ENCODE data around the gene SLC22A17. TPM values are rescaled to one million over a fixed set of nuclear protein-coding genes. Genes with fewer than 3 reads are reported as not detected.

The SLC22A17 gene
- total RNA-seq, 1 experiment from 2014 or later: 32.9 TPM

DNA sequence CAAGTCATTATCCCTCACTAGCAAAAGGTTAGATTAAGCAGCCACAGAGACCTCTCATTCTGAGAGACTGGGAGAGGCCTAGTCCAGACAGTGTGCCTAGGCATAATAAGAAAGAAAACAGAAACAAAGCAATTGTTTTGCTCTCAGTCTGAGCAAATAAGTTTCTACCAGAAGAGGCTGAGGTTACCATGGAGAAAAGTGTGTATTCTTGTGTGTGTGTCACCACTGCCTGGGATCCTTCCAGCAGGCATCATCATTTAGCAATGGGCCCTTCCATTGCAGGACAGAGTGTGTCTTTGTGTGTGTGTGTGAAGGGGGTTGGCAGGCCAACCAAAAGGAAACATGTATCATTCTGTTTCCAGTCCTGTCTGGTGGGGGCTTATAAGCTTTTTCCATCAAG lies 8.6 kb upstream of the SLC22A17 start:
- H3K4me3 ChIP-seq (ENCODE audit: insufficient read depth, low read depth, low read length): no peak overlapping the region
- no peak for DNase-seq
- H3K27me3 ChIP-seq (ENCODE audit: control insufficient read depth, insufficient read depth, low read length): peaks cover 2% of the 10 kb centered on the region; the same call in 1 of the 2 replicates
- peaks cover 1% of the 10 kb centered on the region; the same call in 1 of the 2 replicates for H3K36me3 ChIP-seq (replicated peaks; ENCODE audit: control insufficient read depth, insufficient read depth, low read length)

DNA sequence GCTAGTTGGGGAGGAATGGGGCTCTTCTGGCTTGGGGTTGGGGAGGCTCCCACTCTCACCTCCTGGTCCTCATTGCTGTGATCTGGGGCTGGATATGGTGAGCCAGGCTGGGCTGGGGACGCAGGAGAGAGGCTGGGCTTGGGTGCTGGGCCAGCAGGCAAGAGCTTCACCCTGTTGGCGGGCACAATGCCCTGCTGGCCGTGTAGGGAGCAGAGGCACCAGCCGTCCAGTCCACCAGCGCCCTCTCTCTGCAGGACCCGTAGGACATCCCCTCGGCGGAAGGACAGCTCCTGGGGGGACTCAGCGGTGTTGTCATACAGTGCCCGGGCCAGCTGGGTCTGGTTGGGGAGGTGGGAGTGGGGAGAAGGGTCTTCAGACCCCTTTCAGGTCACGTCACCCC lies 7.8 kb upstream of the SLC22A17 start:
- Histone ChIP-seq H3K4me3 (ENCODE audit: insufficient read depth, low read depth, low read length) (no peak overlapping the region), H3K27me3 (ENCODE audit: control insufficient read depth, insufficient read depth, low read length) (peaks cover 2% of the 10 kb centered on the region; the same call in 1 of the 2 replicates), H3K36me3 (replicated peaks; ENCODE audit: control insufficient read depth, insufficient read depth, low read length) (peaks cover 1% of the 10 kb centered on the region; the same call in 1 of the 2 replicates)
- DNase-seq: peak; percentile 89

DNA sequence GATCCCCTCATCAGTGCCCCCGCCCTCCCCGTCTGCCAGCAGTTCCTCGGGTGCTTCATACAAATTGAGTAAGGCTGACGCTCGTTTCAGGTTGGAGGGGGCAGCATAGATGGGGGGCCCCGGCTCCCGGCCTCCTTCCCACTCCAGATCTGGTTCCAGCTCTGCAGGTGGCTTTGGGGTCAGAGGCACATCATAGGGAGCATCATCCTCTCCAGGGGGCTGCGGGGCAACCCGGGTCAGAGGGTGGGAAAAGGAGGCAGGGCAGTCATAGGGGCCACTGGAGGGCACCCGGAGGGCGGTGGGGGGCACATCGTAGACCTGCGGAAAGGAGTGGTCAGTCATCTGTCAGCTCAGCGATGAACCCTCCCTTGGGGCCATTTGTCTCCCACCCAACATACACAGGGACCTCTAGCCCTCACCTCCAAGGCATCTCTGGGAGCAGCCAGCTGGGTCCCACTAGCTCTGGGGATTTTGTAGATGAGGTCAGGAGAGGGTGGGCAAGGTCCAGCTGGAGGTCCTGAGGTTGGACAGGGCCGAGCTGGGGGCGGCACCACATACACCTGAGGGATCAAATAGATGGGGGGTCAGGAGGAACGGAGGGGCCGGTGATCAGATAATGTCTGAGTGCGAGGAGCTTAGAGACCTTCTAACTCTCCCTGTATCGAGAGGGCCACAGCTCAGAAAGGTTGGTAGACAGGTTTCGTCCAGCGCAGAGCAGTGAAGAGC lies 7.2 kb upstream of the SLC22A17 start:
- Histone ChIP-seq H3K4me3 (ENCODE audit: insufficient read depth, low read depth, low read length) (no peak overlapping the region), H3K27me3 (ENCODE audit: control insufficient read depth, insufficient read depth, low read length) (peaks cover 2% of the 10 kb centered on the region; the same call in 1 of the 2 replicates), H3K36me3 (replicated peaks; ENCODE audit: control insufficient read depth, insufficient read depth, low read length) (peaks cover 1% of the 10 kb centered on the region; the same call in 1 of the 2 replicates)
- peak; percentile 30 for DNase-seq

DNA sequence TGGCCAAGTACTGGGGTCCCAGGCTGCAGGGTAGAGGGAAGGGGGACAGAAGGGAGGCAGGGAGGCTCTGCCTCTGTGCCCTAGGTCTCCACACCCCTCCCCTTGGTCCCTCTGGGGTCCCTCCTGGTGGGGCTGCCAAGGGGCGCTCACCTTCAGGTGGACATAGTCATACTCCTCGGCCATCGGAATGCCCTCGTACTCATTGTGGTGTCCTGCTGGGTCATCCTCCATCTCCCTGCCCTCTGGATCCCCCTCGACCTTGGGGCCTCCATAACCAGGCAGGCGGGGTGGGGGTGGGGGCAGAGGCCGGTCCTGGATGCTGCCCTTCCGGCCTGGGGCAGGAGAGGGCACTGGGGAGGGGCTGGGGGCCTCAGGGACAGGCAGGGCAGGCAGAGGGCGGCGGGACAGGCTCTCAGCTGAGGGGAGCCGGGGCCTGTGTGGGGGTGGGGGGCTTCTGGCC lies 6.5 kb upstream of the SLC22A17 start:
- Histone ChIP-seq H3K36me3 (replicated peaks; ENCODE audit: control insufficient read depth, insufficient read depth, low read length) (peaks cover 1% of the 10 kb centered on the region; the same call in 1 of the 2 replicates), H3K27me3 (ENCODE audit: control insufficient read depth, insufficient read depth, low read length) (no peaks in the 10 kb centered on the region; the same call in 1 of the 2 replicates), H3K4me3 (ENCODE audit: insufficient read depth, low read depth, low read length) (no peak overlapping the region)
- peak; percentile 49 for DNase-seq

DNA sequence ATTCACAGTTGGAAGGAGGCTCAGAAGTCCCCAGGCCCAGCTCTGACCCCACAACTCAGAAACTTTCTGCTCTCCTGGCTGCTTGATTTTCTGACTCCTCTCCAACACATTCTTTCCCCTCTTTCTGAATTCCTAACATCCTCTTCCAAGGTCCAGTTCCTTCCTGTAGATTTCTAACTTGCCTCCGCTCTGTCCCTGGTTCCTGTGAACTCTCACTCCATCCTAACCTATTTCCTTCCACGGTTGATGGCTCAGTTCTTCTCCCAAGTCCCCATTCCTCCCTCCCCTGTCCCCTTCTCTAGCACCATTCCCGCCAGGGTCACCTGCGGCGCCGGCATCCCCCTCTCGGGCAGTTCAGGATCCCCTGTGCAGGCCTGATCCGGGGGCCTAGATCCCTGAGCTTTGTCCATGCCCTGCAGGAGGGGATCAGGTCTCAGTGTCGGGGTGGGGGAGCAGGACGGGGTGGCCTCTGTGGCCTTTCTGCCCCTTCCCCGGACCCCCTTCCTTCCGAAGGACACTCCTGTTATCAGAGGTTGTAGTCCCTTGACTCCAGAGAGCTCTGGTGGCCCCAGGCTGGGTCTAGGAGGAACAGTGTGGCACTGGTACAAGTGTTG lies 6.0 kb upstream of the SLC22A17 start:
- H3K27me3 ChIP-seq (ENCODE audit: control insufficient read depth, insufficient read depth, low read length): no peaks in the 10 kb centered on the region; the same call in 1 of the 2 replicates
- H3K4me3 ChIP-seq (ENCODE audit: insufficient read depth, low read depth, low read length): no peak overlapping the region
- peak; percentile 46 for DNase-seq
- H3K36me3 ChIP-seq (replicated peaks; ENCODE audit: control insufficient read depth, insufficient read depth, low read length): peaks cover 1% of the 10 kb centered on the region; the same call in 1 of the 2 replicates

DNA sequence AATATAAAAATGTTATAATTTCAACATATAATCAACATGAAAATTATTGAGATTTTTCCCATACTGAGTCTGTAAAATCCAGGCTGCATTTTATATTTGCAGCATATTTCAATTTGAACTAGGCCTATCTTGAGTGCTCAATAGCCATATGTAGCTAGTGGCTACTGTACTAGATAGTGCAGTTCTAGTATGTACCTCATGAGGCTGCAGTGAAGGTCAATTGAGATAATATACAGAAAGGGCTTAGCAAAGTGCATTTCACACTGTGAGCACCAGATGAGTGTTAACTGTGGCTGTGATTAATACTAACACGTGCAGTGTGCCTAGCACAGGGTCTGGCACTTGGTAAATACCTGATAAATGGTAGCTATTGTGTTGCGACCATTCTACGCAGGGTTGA lies 5.4 kb upstream of the SLC22A17 start:
- Histone ChIP-seq H3K4me3 (ENCODE audit: insufficient read depth, low read depth, low read length) (no peak overlapping the region), H3K27me3 (ENCODE audit: control insufficient read depth, insufficient read depth, low read length) (peaks cover 4% of the 10 kb centered on the region; the same call in 1 of the 2 replicates), H3K36me3 (replicated peaks; ENCODE audit: control insufficient read depth, insufficient read depth, low read length) (peaks cover 1% of the 10 kb centered on the region; the same call in 1 of the 2 replicates)
- peak; percentile 8 for DNase-seq

DNA sequence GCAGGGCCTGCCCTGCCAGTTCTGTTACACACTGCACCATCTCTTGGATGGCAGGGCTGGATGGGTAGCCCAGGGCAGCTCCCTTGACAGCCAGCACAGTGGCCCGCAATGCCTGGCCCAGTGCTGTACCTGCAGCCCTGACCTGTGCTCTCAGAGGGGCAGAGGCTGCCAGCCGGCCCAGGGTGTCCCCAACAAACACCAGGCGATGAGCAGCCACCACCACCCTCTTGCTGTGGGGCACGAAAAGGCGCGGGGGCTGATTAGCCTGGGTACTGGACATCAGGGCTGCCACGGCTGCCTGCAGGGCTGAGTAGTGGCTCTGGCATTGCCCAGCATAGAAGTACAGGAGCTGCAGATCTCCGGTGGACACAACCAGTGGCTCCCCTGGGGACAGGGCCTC lies 4.6 kb upstream of the SLC22A17 start:
- peaks cover 6% of the 10 kb centered on the region; the same call in 1 of the 2 replicates for H3K27me3 ChIP-seq (ENCODE audit: control insufficient read depth, insufficient read depth, low read length)
- peaks cover 1% of the 10 kb centered on the region; the same call in 1 of the 2 replicates for H3K36me3 ChIP-seq (replicated peaks; ENCODE audit: control insufficient read depth, insufficient read depth, low read length)
- no peak overlapping the region for H3K4me3 ChIP-seq (ENCODE audit: insufficient read depth, low read depth, low read length)
- DNase-seq: peak; percentile 14

DNA sequence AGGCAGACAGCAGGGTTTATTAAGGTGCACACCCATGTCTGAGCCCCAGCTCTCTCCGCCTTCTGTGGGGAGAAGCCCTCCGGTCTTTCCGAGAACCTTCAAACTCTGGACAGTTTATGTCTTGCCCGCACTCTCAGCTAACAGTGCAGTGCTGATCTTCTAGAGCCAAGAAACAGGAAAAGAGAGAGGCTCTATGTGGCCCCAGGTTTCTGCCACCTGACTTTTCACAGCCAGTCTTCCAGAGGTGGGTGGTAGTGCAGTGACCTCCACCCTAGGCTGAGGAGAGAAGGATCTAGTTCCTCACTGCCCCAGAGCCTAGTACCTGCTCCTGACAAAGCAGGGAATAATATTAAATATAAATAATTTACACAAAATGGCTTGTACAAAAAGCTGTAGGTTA lies 4.0 kb upstream of the SLC22A17 start:
- peaks cover 1% of the 10 kb centered on the region; the same call in 1 of the 2 replicates for H3K36me3 ChIP-seq (replicated peaks; ENCODE audit: control insufficient read depth, insufficient read depth, low read length)
- peak; percentile 11 for DNase-seq
- H3K27me3 ChIP-seq (ENCODE audit: control insufficient read depth, insufficient read depth, low read length): peaks cover 11% of the 10 kb centered on the region; the same call in 1 of the 2 replicates
- no peak overlapping the region for H3K4me3 ChIP-seq (ENCODE audit: insufficient read depth, low read depth, low read length)

DNA sequence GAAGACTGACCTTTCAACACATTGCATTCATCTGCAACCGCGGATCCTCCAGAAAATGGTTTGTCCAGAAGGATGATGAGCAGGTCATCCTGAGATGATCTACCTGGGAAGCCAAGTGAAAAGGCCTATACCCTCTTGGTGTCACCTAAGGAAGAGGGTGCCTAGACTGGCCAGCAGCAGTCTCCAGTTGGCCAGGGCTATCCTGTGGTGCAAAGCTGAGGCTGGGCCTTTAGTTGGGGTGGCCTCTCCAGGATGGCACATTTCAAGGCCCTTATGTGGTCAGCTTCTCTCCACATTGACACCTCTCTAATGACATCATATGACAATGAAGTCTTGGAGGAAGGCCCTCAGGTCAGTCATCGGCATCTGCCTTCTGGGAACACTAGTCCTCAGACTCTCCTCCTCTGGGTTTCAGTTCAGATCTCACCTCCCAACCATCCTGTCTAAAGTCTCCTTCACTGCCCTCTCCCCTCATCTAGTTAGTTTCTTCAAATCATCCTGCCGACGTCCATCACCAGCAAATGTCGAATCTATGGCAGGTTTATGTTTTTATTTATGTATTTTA lies 3.3 kb upstream of the SLC22A17 start:
- DNase-seq: peak; percentile 12
- peaks cover 16% of the 10 kb centered on the region for H3K27me3 ChIP-seq (ENCODE audit: control insufficient read depth, insufficient read depth, low read length)
- H3K4me3 ChIP-seq (ENCODE audit: insufficient read depth, low read depth, low read length): no peak overlapping the region
- peaks cover 1% of the 10 kb centered on the region; the same call in 1 of the 2 replicates for H3K36me3 ChIP-seq (replicated peaks; ENCODE audit: control insufficient read depth, insufficient read depth, low read length)

DNA sequence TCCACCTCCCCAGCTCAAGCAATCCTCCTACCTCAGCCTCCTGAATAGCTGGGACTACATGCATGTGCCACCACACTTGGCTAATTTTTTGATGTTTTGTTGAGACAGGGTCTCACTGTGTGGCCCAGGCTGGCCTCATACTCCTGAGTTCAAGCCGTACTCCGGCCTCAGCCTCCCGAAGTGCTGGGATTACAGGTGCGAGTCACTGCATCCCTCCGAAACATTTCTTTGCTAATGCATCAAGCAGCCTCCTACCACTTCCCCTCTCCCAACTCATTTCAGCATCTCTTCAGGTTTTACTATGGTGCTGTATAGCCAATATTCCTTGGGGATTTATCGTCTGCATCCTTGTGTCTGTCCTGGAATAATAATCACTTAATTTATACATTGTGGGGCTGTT lies 2.3 kb upstream of the SLC22A17 start:
- DNase-seq: peak; percentile 3
- H3K36me3 ChIP-seq (replicated peaks; ENCODE audit: control insufficient read depth, insufficient read depth, low read length): peaks cover 1% of the 10 kb centered on the region; the same call in 1 of the 2 replicates
- peaks cover 16% of the 10 kb centered on the region for H3K27me3 ChIP-seq (ENCODE audit: control insufficient read depth, insufficient read depth, low read length)
- H3K4me3 ChIP-seq (ENCODE audit: insufficient read depth, low read depth, low read length): no peak overlapping the region

DNA sequence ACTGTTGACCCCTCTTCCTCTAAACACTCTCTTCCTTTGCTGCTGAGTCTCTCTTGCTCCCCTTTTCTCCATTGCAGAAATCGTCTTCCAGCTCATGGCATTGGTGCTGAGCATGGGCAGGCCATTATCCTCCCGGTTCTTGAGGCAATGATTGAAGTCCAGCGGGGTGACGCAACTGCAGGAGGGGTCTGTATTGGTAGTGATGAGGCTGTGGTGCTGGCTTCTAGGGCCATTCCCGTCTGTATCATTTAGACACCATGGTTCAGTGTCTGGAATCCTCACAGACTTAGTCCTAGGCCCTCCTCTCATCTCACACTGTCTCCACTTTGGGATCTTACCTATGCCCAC lies 720 bp upstream of the SLC22A17 start:
- no peak overlapping the region for H3K4me3 ChIP-seq (ENCODE audit: insufficient read depth, low read depth, low read length)

DNA sequence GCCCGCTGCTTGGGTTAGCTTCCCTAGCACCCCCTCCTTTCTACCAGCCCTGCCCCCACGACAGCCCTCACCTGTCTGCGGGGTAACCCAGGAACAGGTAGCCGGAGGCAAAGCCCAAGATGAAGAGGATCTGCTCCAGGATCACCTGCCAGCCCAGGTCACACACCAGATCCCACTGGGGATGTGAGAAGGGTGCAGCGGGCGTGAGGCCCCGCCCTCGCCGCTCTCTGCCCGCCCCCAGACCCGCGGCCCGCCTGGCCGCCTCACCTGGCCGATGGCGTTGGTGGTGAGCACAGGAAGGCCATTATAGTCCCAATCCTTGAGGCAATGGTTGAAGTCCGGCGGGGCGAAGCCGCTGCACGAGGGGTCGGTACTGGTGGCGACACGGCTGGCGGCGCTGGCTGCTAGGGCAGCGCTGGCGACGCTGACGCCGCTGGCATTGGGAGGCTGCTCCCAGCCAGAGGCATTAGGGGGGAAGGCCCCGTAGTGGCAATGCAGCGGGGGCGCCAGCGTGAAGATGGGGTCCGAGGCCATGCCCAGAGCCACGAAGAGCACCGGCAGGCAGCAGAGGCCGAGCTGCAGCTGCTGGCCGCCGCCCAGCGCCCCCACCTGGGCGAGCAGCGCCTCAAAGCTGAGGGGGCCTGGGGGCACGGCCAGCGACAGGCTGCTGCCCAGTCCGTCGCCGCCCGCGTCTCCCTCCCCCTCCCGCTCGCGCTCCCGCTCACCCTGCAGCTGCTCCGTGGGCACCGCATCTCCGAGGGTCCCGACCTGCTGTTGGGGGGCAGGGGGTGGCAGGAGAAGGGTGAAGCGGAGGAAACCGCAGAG lies 794 bp downstream of the SLC22A17 start:
- peak; percentile 94 for DNase-seq
- Histone ChIP-seq H3K27me3 (ENCODE audit: control insufficient read depth, insufficient read depth, low read length) (peaks cover 16% of the 10 kb centered on the region), H3K36me3 (replicated peaks; ENCODE audit: control insufficient read depth, insufficient read depth, low read length) (0 out of 2 replicates have a peak, but pooled peaks cover 1% of the 10 kb centered on the region), H3K4me3 (ENCODE audit: insufficient read depth, low read depth, low read length) (peak overlapping the region; percentile 84)

More for the DNA sequence above, 720 bp upstream of the SLC22A17 start:
- DNase-seq: peak; percentile 22
- H3K36me3 ChIP-seq (replicated peaks; ENCODE audit: control insufficient read depth, insufficient read depth, low read length): no peaks in the 10 kb centered on the region
- H3K27me3 ChIP-seq (ENCODE audit: control insufficient read depth, insufficient read depth, low read length): peaks cover 16% of the 10 kb centered on the region

DNA sequence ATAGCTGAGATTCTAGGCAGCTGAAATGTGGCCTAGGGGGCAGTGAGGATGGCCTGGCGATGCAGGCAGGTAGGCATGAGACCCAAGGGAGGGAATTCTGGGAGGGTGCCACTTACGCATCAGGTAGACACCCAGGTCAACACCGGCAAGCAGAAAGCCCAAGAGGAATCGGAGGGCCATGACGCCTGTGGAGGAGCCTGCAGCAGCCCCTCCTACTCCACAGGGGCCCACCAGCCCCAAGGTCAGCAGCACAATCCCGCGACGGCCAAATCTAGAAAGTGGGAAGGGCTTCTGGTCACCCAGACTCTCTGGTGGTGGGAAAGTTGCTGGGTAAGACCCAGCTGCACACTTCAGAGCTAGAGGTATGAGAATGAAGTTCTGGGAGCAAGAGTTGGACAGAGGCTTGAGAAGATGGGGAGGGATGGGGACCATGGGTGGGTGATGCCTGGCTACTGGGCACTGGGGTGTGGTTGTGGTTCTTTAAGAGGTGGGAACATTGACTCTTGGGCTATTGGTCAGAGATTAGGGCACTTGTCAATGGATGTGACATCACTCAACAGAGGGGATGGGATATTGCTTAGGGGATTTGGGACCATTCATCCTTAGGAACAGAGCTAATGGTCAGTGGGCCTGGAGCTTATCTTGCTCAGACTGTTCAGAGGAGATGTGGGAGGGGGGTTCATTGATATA lies 3.4 kb downstream of the SLC22A17 start:
- Histone ChIP-seq H3K36me3 (replicated peaks; ENCODE audit: control insufficient read depth, insufficient read depth, low read length) (peaks cover 1% of the 10 kb centered on the region; the same call in 1 of the 2 replicates), H3K4me3 (ENCODE audit: insufficient read depth, low read depth, low read length) (no peak overlapping the region), H3K27me3 (ENCODE audit: control insufficient read depth, insufficient read depth, low read length) (peaks cover 16% of the 10 kb centered on the region)
- peak; percentile 23 for DNase-seq
